ENCODE measurements around the gene CACNB4.

GRCh38 chr2:152097290-152097800, 1.5 kb downstream of the CACNB4 start:
- TF ChIP-seq POLR2A (IDR thresholded peaks at IDR 0.05), result no peak
- no peak for TF ChIP-seq CTCF (IDR thresholded peaks at IDR 0.05)
